Epithelial cell of proximal tubule (primary cell): Measurements from ENCODE around the gene ZBTB7B. TPM values are rescaled to one million over a fixed set of nuclear protein-coding genes. Genes with fewer than 3 reads are reported as not detected.

Experiments
- DNase-seq: peaks from one replicate; pipeline ENCODE4 v3.0.0-alpha.2; 2011; ENCODE audit warnings: low read depth
- H3K4me3 ChIP-seq: 2 replicates; pipeline ENCODE4 v1.5.1; 2011; ENCODE audit warnings: low read depth, mild to moderate bottlenecking, low read length
- total RNA-seq: library from RNA; depleted of rRNA; stranded (reverse); fragments of >200 nt; gene quantifications from 2 replicates; pipeline ENCODE4 v1.2.3, GENCODE V29; 2015
- TF ChIP-seq, protein P1 (sequence below): conservative IDR thresholded peaks from 2 replicates; pipeline ENCODE4 v1.5.1; 2012; ENCODE audit warnings: low read depth, mild to moderate bottlenecking, low read length

ZBTB7B gene
- total RNA-seq, 1 donor from 2014 or later = 20.4 TPM

DNA sequence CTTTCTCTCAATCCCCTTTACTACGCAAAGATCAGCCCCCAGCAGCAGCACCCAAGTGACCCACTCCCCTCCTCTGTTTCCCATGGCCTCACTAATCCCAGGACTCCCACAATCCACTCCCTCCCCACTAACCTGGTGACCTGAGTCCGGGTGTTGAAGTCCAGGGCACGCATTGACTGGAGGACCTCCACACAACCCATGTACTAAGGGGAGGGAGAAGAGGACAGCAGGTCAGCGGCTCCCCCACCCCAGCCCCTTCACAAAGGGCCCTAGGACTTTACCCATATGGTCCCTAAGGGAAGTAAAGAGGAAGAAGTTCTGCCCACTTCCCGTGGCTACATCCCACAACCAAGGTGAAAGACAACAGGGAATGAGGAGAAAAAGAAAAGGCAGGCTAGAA is 33.4 kb upstream of the ZBTB7B start:
- no peak for DNase-seq
- TF ChIP-seq, protein P1, sequence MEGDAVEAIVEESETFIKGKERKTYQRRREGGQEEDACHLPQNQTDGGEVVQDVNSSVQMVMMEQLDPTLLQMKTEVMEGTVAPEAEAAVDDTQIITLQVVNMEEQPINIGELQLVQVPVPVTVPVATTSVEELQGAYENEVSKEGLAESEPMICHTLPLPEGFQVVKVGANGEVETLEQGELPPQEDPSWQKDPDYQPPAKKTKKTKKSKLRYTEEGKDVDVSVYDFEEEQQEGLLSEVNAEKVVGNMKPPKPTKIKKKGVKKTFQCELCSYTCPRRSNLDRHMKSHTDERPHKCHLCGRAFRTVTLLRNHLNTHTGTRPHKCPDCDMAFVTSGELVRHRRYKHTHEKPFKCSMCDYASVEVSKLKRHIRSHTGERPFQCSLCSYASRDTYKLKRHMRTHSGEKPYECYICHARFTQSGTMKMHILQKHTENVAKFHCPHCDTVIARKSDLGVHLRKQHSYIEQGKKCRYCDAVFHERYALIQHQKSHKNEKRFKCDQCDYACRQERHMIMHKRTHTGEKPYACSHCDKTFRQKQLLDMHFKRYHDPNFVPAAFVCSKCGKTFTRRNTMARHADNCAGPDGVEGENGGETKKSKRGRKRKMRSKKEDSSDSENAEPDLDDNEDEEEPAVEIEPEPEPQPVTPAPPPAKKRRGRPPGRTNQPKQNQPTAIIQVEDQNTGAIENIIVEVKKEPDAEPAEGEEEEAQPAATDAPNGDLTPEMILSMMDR = no peak
- peak overlapping the region; percentile 54 for H3K4me3 ChIP-seq

DNA sequence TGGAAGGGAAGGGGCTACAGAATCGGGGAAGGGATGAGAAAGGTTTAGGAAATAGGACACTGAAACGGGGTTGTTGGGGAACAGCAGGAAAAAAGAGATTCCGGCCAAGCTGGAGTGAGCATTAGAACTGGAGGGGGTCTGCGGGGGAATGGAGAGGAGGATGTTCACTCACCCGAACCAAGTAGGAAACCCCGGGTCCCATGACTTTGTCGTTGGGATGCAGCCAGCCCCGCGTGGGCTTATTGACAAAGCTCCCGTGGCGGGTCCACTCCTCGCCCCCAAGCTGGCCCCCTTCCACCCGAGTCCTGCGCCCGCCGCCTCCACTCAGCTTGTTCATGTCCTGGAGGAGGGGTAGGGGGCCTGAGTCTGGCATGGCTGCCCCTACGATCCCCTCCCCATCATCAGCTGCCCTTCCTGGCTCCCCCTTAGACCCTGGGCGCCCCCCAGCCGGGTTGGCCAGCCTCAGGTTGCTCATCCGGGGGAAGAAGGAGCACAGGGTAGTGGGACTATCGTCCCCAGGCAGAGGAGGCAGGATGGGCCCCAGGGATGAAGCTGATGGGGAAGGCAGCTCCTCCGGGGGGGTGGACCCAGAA is 32.6 kb upstream of the ZBTB7B start:
- peak overlapping the region; percentile 54 for H3K4me3 ChIP-seq
- no peak for DNase-seq
- TF ChIP-seq, protein P1 = no peak

DNA sequence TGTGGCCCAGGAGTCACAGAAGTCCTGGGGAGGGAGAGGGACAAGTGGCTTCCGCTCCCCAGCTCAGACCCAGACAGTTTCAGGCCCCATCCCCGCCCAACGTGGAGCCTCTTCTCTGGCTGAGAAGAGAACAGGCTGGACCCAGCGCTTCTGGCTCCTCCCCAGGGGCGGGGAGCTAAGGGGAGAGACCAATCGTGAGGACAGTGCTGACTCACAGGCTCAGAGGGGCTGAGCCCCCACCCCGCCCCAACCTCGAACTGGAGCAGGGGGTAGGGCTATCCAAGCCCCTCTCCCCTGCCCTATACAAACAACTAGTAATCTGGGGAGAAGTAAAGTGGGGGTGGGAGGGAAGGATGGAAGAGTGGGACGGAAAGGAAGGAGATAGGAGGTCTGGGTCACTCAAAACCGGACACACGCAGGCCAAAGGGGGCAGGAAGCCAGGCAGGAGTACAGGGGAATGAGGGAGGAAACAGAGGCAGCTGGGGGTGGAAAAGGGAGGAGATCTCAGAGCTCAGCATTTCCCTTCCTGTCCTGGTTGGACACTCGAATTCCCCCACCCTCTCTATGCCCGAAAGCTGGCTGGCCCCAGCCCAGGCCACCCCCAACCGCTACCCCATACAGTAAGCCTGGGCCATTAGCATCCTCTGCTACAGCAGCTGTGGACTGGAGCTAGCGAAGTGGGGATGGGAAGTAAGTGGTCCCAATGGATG is 31.8 kb upstream of the ZBTB7B start, which contains the start of gene SHC1:
SHC1 (minus strand) TSS at position 117 of the 710 bp plus-strand sequence. CDS start 221 bp downstream, outside the sequence.
- peak within 1 kb of the TSS; percentile 54 for H3K4me3 ChIP-seq
- TF ChIP-seq, protein P1 = no peak
- DNase-seq = no peak

DNA sequence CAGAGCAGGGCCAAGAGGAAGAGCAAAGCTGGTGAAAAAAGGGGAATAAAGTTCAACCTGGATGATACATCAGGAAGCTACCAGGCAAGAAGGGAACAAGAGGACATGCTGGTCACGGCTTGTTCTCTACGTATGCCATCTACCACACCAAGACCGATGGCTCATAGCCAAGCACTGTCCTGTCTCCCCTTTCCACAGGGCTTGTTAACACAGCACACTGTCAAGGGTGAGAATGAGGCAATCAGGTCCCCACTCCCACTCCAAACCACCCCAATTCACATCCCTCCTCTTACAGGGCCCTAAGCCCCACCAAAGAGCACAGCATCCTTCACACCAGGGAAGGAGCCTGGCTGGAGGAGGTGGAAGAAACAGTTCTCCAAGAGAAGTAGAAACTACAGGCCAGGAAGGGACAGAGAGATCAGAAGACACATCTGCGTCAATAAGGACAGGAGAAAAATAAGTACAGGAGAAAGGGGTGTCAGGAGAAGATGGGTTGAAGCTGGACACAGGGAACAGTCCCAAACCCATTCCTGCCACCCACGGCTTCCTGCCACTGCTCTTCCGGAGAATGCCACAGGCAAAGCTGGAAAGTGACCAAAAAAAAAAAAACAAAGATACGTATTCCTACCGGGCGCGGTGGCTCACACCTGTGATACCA is 31.1 kb upstream of the ZBTB7B start:
- H3K4me3 ChIP-seq = peak overlapping the region; percentile 54
- DNase-seq = no peak
- TF ChIP-seq, protein P1 = no peak

DNA sequence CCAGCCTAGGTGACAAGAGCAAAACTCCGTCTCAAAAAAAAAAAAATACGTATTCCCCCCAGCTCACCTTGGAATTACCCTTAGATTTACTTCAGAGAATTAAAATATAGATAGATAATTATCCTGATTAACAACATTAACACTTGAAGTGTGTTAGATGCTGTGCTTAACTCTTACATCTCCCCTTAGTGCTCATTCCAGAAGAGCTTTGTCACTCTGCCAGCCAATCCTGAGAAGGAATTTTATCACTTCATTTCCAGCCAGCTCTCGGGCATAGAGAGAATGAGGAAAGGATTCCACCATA is 30.4 kb upstream of the ZBTB7B start:
- peak overlapping the region; percentile 80 for H3K4me3 ChIP-seq
- TF ChIP-seq, protein P1 = no peak

GRCh38 chr1:154972517-154973343 is 29.9 kb upstream of the ZBTB7B start:
- H3K4me3 ChIP-seq = peak overlapping the region; percentile 80
- DNase-seq = peak; percentile 74
- TF ChIP-seq, protein P1 = no peak

More for the DNA sequence above, 30.4 kb upstream of the ZBTB7B start:
- no peak for DNase-seq
